ENCODE data around the gene DNAAF5. TPM values are rescaled to one million over a fixed set of nuclear protein-coding genes. Genes with fewer than 3 reads are reported as not detected.
"Not testable (repeated sequence)": the region's sequence is repeated elsewhere in the genome, so short reads cannot be mapped to it uniquely, and the experiment has no call there.

DNAAF5 gene
- total RNA-seq, 2 experiments from 2014 or later: 36.4 to 36.8 TPM

GRCh38 chr7:791519-791918, 65.0 kb downstream of the DNAAF5 start:
- H3K9me3 Mint-ChIP-seq: peaks cover 4% of the 10 kb centered on the region
- ChIA-PET CTCF (no interaction called here), POLR2A (interaction anchor here (0.7 kb wide), 1 partner anchor 50 kb away, joined by 3 read pairs; no protein-coding TSS in a partner anchor)
- ATAC-seq (no peak), DNase-seq (no peak)
- H3K27me3 Mint-ChIP-seq: no peaks in the 10 kb centered on the region
- no peak overlapping the region for H3K27ac Mint-ChIP-seq
- H3K36me3 Mint-ChIP-seq (ENCODE audit: low read depth): peaks cover 17% of the 10 kb centered on the region
- intact Hi-C loops (cut with micrococcal nuclease): no loop called here
- TF ChIP-seq CTCF (IDR thresholded peaks at IDR 0.05): no peak
- H3K4me3 Mint-ChIP-seq: no peak overlapping the region
- H3K4me1 Mint-ChIP-seq (ENCODE audit: low read depth): no peaks in the 10 kb centered on the region

- Mint-ChIP-seq H3K27me3 (no peaks in the 10 kb centered on the region), H3K36me3 (ENCODE audit: low read depth) (peaks cover 3% of the 10 kb centered on the region), H3K4me3 (no peak overlapping the region), H3K9me3 (peaks cover 2% of the 10 kb centered on the region), H3K4me1 (ENCODE audit: low read depth) (no peaks in the 10 kb centered on the region), H3K27ac (no peak overlapping the region)
- DNase-seq (no peak), ATAC-seq (no peak)
- ChIA-PET POLR2A (no interaction called here), CTCF (no interaction called here)
- TF ChIP-seq CTCF (IDR thresholded peaks at IDR 0.05): no peak
- intact Hi-C loops (cut with micrococcal nuclease): no loop called here
Measured at GRCh38 chr7:794207-794606, 67.7 kb downstream of the DNAAF5 start.

GRCh38 chr7:794671-795329, 68.3 kb downstream of the DNAAF5 start:
- Mint-ChIP-seq H3K27ac (no peak overlapping the region), H3K36me3 (ENCODE audit: low read depth) (no peaks in the 10 kb centered on the region), H3K4me3 (no peak overlapping the region), H3K27me3 (no peaks in the 10 kb centered on the region), H3K9me3 (no peaks in the 10 kb centered on the region), H3K4me1 (ENCODE audit: low read depth) (no peaks in the 10 kb centered on the region)
- no peak for DNase-seq
- ChIA-PET POLR2A (no interaction called here), CTCF (no interaction called here)
- TF ChIP-seq CTCF (IDR thresholded peaks at IDR 0.05): no peak
- intact Hi-C loops (cut with micrococcal nuclease): no loop called here
- no peak for ATAC-seq

GRCh38 chr7:796434-797169, 70.1 kb downstream of the DNAAF5 start:
- intact Hi-C loops (cut with micrococcal nuclease); H3K9me3 Mint-ChIP-seq; H3K36me3 Mint-ChIP-seq (ENCODE audit: low read depth): not testable (repeated sequence)

GRCh38 chr7:798921-799470, 72.5 kb downstream of the DNAAF5 start:
- ChIA-PET CTCF (interaction anchor here (0.7 to 1.5 kb wide), 3 partner anchors 13 to 75 kb away, joined by 3 to 4 read pairs (median 4); no protein-coding TSS in a partner anchor), POLR2A (no interaction called here)
- ATAC-seq (no peak), DNase-seq (no peak)
- intact Hi-C loops (cut with micrococcal nuclease): no loop called here
- no peak for TF ChIP-seq CTCF (IDR thresholded peaks at IDR 0.05)
- Mint-ChIP-seq H3K27me3 (no peaks in the 10 kb centered on the region), H3K27ac (no peak overlapping the region), H3K9me3 (no peaks in the 10 kb centered on the region), H3K4me1 (ENCODE audit: low read depth) (no peaks in the 10 kb centered on the region), H3K36me3 (ENCODE audit: low read depth) (no peaks in the 10 kb centered on the region), H3K4me3 (no peak overlapping the region)

More at GRCh38 chr7:796434-797169, 70.1 kb downstream of the DNAAF5 start:
- POLR2A ChIA-PET; H3K27ac Mint-ChIP-seq; H3K4me1 Mint-ChIP-seq (ENCODE audit: low read depth); H3K4me3 Mint-ChIP-seq; ATAC-seq; DNase-seq; H3K27me3 Mint-ChIP-seq: not testable (repeated sequence)
- CTCF ChIA-PET: interaction anchor here (1.1 kb wide), 1 partner anchor 475 kb away, joined by 4 read pairs; no protein-coding TSS in a partner anchor

Measured in activated CD8-positive, alpha-beta T cell treated with anti-CD3 and anti-CD28 coated beads for 36 hours (primary cell).